Measurements from ENCODE around the gene CAST.

- no peak for TF ChIP-seq POLR2AphosphoS5 (IDR thresholded peaks at IDR 0.05)
- no peak for TF ChIP-seq CTCF (IDR thresholded peaks at IDR 0.05)
These were observed 83.8 kb downstream of the CAST start for GRCh38 chr5:96745844-96746531.

Data from suprapubic skin (tissue), 3 donors.